ENCODE results near the gene RNASEL. TPM values are rescaled to one million over a fixed set of nuclear protein-coding genes. Genes with fewer than 3 reads are reported as not detected.

Gene RNASEL
- total RNA-seq, 2 experiments from 2014 or later, result 4.1 to 4.3 TPM

- peaks cover 55% of the 10 kb centered on the region for H3K27me3 Mint-ChIP-seq
These were observed 22.3 kb upstream of the RNASEL start for GRCh38 chr1:182611326-182611725.

GRCh38 chr1:182610606-182611194 is 21.6 kb upstream of the RNASEL start:
- Mint-ChIP-seq H3K36me3 (no peaks in the 10 kb centered on the region), H3K27ac (no peak overlapping the region), H3K27me3 (peaks cover 52% of the 10 kb centered on the region), H3K9me3 (no peaks in the 10 kb centered on the region), H3K4me3 (no peak overlapping the region), H3K4me1 (peaks cover 59% of the 10 kb centered on the region)
- DNase-seq, result no peak

More at GRCh38 chr1:182611326-182611725, 22.3 kb upstream of the RNASEL start:
- Mint-ChIP-seq H3K27ac (no peak overlapping the region), H3K4me1 (peaks cover 64% of the 10 kb centered on the region), H3K4me3 (no peak overlapping the region), H3K9me3 (peaks cover 1% of the 10 kb centered on the region), H3K36me3 (peaks cover 1% of the 10 kb centered on the region)
- no peak for DNase-seq

- no peak overlapping the region for H3K27ac Mint-ChIP-seq
- H3K27me3 Mint-ChIP-seq, result peaks cover 57% of the 10 kb centered on the region
- DNase-seq, result no peak
- peaks cover 53% of the 10 kb centered on the region for H3K4me1 Mint-ChIP-seq
- peaks cover 2% of the 10 kb centered on the region for H3K36me3 Mint-ChIP-seq
- H3K9me3 Mint-ChIP-seq, result no peaks in the 10 kb centered on the region
- no peak overlapping the region for H3K4me3 Mint-ChIP-seq
These were observed 20.0 kb upstream of the RNASEL start for GRCh38 chr1:182608845-182609610.

- Mint-ChIP-seq H3K9me3 (no peaks in the 10 kb centered on the region), H3K36me3 (peaks cover 2% of the 10 kb centered on the region), H3K4me3 (no peak overlapping the region), H3K27ac (no peak overlapping the region), H3K27me3 (peaks cover 49% of the 10 kb centered on the region), H3K4me1 (peaks cover 47% of the 10 kb centered on the region)
- no peak for DNase-seq
These were observed 19.2 kb upstream of the RNASEL start for GRCh38 chr1:182608236-182608635.

- H3K4me3 Mint-ChIP-seq, result no peak overlapping the region
- no peak overlapping the region for H3K27ac Mint-ChIP-seq
- H3K4me1 Mint-ChIP-seq, result peaks cover 44% of the 10 kb centered on the region
- peaks cover 42% of the 10 kb centered on the region for H3K27me3 Mint-ChIP-seq
- no peak for DNase-seq
- H3K36me3 Mint-ChIP-seq, result peaks cover 2% of the 10 kb centered on the region
- H3K9me3 Mint-ChIP-seq, result no peaks in the 10 kb centered on the region
These were observed 18.5 kb upstream of the RNASEL start for GRCh38 chr1:182607566-182607965.

- H3K4me3 Mint-ChIP-seq, result no peak within 1 kb of the TSS
- peak; percentile 96 for DNase-seq
- H3K9me3 Mint-ChIP-seq, result no peaks in the 10 kb centered on the region
- H3K4me1 Mint-ChIP-seq, result peaks cover 38% of the 10 kb centered on the region
- H3K27ac Mint-ChIP-seq, result no peak within 1 kb of the TSS
- H3K27me3 Mint-ChIP-seq, result peaks cover 21% of the 10 kb centered on the region
- peaks cover 6% of the 10 kb centered on the region for H3K36me3 Mint-ChIP-seq
These were observed 15.4 kb upstream of the RNASEL start, which contains the start of gene RGS16 for GRCh38 chr1:182604175-182605164. TSS of gene RGS16 (minus strand) at chr1:182604389. CDS start at chr1:182604259, 130 bp downstream.

GRCh38 chr1:182603646-182604174 is 14.7 kb upstream of the RNASEL start:
- peaks cover 34% of the 10 kb centered on the region for H3K4me1 Mint-ChIP-seq
- peaks cover 14% of the 10 kb centered on the region for H3K27me3 Mint-ChIP-seq
- no peak overlapping the region for H3K27ac Mint-ChIP-seq
- DNase-seq, result peak; percentile 24
- no peak overlapping the region for H3K4me3 Mint-ChIP-seq
- H3K36me3 Mint-ChIP-seq, result peaks cover 14% of the 10 kb centered on the region
- H3K9me3 Mint-ChIP-seq, result no peaks in the 10 kb centered on the region

- no peak overlapping the region for H3K27ac Mint-ChIP-seq
These were observed 14.0 kb upstream of the RNASEL start for GRCh38 chr1:182602935-182603645.

GRCh38 chr1:182601913-182602312 is 12.9 kb upstream of the RNASEL start:
- no peak for DNase-seq
- Mint-ChIP-seq H3K4me3 (no peak overlapping the region), H3K27ac (no peak overlapping the region), H3K4me1 (peaks cover 21% of the 10 kb centered on the region), H3K27me3 (peaks cover 7% of the 10 kb centered on the region), H3K9me3 (no peaks in the 10 kb centered on the region), H3K36me3 (peaks cover 15% of the 10 kb centered on the region)

More at GRCh38 chr1:182602935-182603645, 14.0 kb upstream of the RNASEL start:
- Mint-ChIP-seq H3K4me1 (peaks cover 30% of the 10 kb centered on the region), H3K9me3 (no peaks in the 10 kb centered on the region), H3K4me3 (no peak overlapping the region), H3K36me3 (peaks cover 15% of the 10 kb centered on the region), H3K27me3 (peaks cover 9% of the 10 kb centered on the region)
- DNase-seq, result no peak

GRCh38 chr1:182601416-182601786 is 12.3 kb upstream of the RNASEL start:
- H3K27ac Mint-ChIP-seq, result no peak overlapping the region

GRCh38 chr1:182600745-182601415 is 11.8 kb upstream of the RNASEL start:
- Mint-ChIP-seq H3K27ac (no peak overlapping the region), H3K9me3 (no peaks in the 10 kb centered on the region), H3K36me3 (peaks cover 15% of the 10 kb centered on the region), H3K4me3 (no peak overlapping the region), H3K4me1 (peaks cover 18% of the 10 kb centered on the region), H3K27me3 (peaks cover 7% of the 10 kb centered on the region)
- no peak for DNase-seq

More at GRCh38 chr1:182601416-182601786, 12.3 kb upstream of the RNASEL start:
- DNase-seq, result peak; percentile 53
- Mint-ChIP-seq H3K4me3 (no peak overlapping the region), H3K36me3 (peaks cover 15% of the 10 kb centered on the region), H3K27me3 (peaks cover 7% of the 10 kb centered on the region), H3K4me1 (peaks cover 16% of the 10 kb centered on the region), H3K9me3 (no peaks in the 10 kb centered on the region)

GRCh38 chr1:182600036-182600713 is 11.1 kb upstream of the RNASEL start:
- no peaks in the 10 kb centered on the region for H3K9me3 Mint-ChIP-seq
- DNase-seq, result no peak
- peaks cover 20% of the 10 kb centered on the region for H3K4me1 Mint-ChIP-seq
- H3K4me3 Mint-ChIP-seq, result peak overlapping the region; percentile 44
- H3K27me3 Mint-ChIP-seq, result peaks cover 1% of the 10 kb centered on the region
- H3K36me3 Mint-ChIP-seq, result peaks cover 15% of the 10 kb centered on the region
- H3K27ac Mint-ChIP-seq, result no peak overlapping the region

- Mint-ChIP-seq H3K4me1 (peaks cover 15% of the 10 kb centered on the region), H3K36me3 (peaks cover 14% of the 10 kb centered on the region), H3K27me3 (no peaks in the 10 kb centered on the region), H3K9me3 (no peaks in the 10 kb centered on the region), H3K27ac (no peak overlapping the region), H3K4me3 (peak overlapping the region; percentile 27)
- peak; percentile 46 for DNase-seq
These were observed 10.3 kb upstream of the RNASEL start for GRCh38 chr1:182599339-182599738.

Data from activated naive CD8-positive, alpha-beta T cell treated with anti-CD3 and anti-CD28 coated beads for 36 hours (primary cell).